ENCODE results near the gene CRABP2.

Gene CRABP2

GRCh38 chr1:156668801-156669637 is 36.4 kb downstream of the CRABP2 start:
- no peak for DNase-seq (ENCODE audit: low read depth, low spot score)

GRCh38 chr1:156667968-156668709 is 37.2 kb downstream of the CRABP2 start:
- no peak for DNase-seq (ENCODE audit: low read depth, low spot score)

- DNase-seq (ENCODE audit: low read depth, low spot score): no peak
Measured at GRCh38 chr1:156667610-156667967, 37.8 kb downstream of the CRABP2 start.

- no peak for DNase-seq (ENCODE audit: low read depth, low spot score)
Measured at GRCh38 chr1:156666862-156667609, 38.3 kb downstream of the CRABP2 start.

GRCh38 chr1:156665539-156665938 is 39.8 kb downstream of the CRABP2 start:
- no peak for DNase-seq (ENCODE audit: low read depth, low spot score)

GRCh38 chr1:156664767-156665411 is 40.5 kb downstream of the CRABP2 start:
- no peak for DNase-seq (ENCODE audit: low read depth, low spot score)

- DNase-seq (ENCODE audit: low read depth, low spot score): no peak
Measured at GRCh38 chr1:156664046-156664766, 41.2 kb downstream of the CRABP2 start.

GRCh38 chr1:156663178-156663577 is 42.2 kb downstream of the CRABP2 start:
- no peak for DNase-seq (ENCODE audit: low read depth, low spot score)

- DNase-seq (ENCODE audit: low read depth, low spot score): no peak
Measured at GRCh38 chr1:156662800-156663055, 42.7 kb downstream of the CRABP2 start.

- DNase-seq (ENCODE audit: low read depth, low spot score): no peak
Measured at GRCh38 chr1:156662005-156662799, 43.2 kb downstream of the CRABP2 start.

- DNase-seq (ENCODE audit: low read depth, low spot score): no peak
Measured at GRCh38 chr1:156660752-156661112, 44.7 kb downstream of the CRABP2 start.

- DNase-seq (ENCODE audit: low read depth, low spot score): peak; percentile 89
Measured at GRCh38 chr1:156659988-156660751, 45.2 kb downstream of the CRABP2 start.

- DNase-seq (ENCODE audit: low read depth, low spot score): no peak
Measured at GRCh38 chr1:156659661-156659987, 45.8 kb downstream of the CRABP2 start.

GRCh38 chr1:156658945-156659574 is 46.3 kb downstream of the CRABP2 start:
- no peak for DNase-seq (ENCODE audit: low read depth, low spot score)

GRCh38 chr1:156658496-156658895 is 46.9 kb downstream of the CRABP2 start:
- no peak for DNase-seq (ENCODE audit: low read depth, low spot score)

- DNase-seq (ENCODE audit: low read depth, low spot score): no peak
Measured at GRCh38 chr1:156657741-156658319, 47.6 kb downstream of the CRABP2 start.

- DNase-seq (ENCODE audit: low read depth, low spot score): no peak
Measured at GRCh38 chr1:156656806-156657740, 48.3 kb downstream of the CRABP2 start.

GRCh38 chr1:156655904-156656516 is 49.4 kb downstream of the CRABP2 start:
- DNase-seq (ENCODE audit: low read depth, low spot score): no peak

All from smooth muscle cell of the brain vasculature (primary cell).